Measurements from ENCODE around the gene D2HGDH. TPM values are rescaled to one million over a fixed set of nuclear protein-coding genes. Genes with fewer than 3 reads are reported as not detected.
A peak's percentile ranks its signal among the peaks of the same experiment; 100 is the strongest.

Gene D2HGDH
- total and polyA plus RNA-seq, 2 of the 13 experiments (the other 11 are each of a cell fraction or from before 2014, with no cell fraction given), result 19.2 to 20.3 TPM

DNA sequence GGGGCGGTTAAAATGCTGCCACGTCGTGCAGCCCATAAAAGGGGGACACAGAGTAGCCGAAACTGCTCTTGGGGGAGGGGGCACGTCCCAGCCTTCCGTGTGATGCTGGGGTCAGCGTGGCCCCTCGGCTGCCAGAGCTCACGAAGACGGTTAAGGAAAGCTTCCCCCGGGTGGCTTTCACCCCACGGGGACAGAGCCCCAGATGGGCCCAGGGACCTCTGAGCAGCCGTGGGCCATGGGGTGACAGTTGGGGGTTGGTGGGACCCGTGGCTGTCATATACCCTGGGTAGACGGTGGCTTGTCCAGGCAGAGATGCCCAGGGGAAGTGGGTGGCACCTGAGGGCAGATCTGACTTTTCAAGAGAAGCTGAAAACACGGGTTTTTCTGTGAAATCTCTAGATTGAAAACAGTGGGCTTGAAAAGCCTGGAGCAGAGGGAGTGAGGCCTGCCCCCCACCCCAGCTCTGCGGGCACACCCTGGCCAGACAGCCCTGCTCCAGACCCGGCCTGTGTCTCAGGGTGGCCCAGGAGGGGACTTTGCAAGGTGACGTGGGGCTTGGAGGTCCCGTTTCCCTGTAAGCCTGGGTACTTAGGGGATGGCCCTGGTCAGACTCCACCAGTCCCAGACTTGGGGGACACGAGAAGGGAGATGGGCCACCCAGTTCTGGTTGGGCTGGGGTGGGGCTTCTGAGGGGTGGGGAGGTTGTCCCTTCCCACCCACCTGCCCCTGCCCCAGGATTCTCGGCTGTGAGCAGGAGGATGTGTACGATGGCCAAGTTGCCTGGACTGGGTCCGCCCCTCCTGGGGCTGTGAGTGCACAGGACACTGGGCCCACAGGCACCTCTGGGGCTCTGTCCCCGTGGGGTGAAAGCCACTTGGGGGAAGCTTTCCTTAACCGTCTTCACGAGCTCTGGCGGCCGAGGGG, 75.2 kb downstream of the D2HGDH start (continued):
- no peak for TF ChIP-seq ZBED4 (CRISPR knock-in tag; IDR thresholded peaks at IDR 0.05; ENCODE audit: borderline replicate concordance)
- TF ChIP-seq HNF4A (CRISPR knock-in tag; IDR thresholded peaks at IDR 0.05), result no peak
- TF ChIP-seq NR2F2 (IDR thresholded peaks at IDR 0.05; ENCODE audit: borderline replicate concordance, low read depth), result 0 out of 2 replicates have a peak, but pooled peaks have one; percentile 5
- TF ChIP-seq ZNF652 (CRISPR knock-in tag; IDR thresholded peaks at IDR 0.05; ENCODE audit: borderline replicate concordance, low read depth), result no peak
- TF ChIP-seq, protein P1, sequence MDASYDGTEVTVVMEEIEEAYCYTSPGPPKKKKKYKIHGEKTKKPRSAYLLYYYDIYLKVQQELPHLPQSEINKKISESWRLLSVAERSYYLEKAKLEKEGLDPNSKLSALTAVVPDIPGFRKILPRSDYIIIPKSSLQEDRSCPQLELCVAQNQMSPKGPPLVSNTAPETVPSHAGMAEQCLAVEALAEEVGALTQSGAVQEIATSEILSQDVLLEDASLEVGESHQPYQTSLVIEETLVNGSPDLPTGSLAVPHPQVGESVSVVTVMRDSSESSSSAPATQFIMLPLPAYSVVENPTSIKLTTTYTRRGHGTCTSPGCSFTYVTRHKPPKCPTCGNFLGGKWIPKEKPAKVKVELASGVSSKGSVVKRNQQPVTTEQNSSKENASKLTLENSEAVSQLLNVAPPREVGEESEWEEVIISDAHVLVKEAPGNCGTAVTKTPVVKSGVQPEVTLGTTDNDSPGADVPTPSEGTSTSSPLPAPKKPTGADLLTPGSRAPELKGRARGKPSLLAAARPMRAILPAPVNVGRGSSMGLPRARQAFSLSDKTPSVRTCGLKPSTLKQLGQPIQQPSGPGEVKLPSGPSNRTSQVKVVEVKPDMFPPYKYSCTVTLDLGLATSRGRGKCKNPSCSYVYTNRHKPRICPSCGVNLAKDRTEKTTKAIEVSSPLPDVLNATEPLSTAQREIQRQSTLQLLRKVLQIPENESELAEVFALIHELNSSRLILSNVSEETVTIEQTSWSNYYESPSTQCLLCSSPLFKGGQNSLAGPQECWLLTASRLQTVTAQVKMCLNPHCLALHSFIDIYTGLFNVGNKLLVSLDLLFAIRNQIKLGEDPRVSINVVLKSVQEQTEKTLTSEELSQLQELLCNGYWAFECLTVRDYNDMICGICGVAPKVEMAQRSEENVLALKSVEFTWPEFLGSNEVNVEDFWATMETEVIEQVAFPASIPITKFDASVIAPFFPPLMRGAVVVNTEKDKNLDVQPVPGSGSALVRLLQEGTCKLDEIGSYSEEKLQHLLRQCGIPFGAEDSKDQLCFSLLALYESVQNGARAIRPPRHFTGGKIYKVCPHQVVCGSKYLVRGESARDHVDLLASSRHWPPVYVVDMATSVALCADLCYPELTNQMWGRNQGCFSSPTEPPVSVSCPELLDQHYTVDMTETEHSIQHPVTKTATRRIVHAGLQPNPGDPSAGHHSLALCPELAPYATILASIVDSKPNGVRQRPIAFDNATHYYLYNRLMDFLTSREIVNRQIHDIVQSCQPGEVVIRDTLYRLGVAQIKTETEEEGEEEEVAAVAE (CRISPR knock-in tag; IDR thresholded peaks at IDR 0.05; ENCODE audit: borderline replicate concordance), result no peak
- no peak for TF ChIP-seq ZNF713 (CRISPR knock-in tag; IDR thresholded peaks at IDR 0.05)
- TF ChIP-seq ZNF251 (CRISPR knock-in tag; IDR thresholded peaks at IDR 0.05), result no peak
- TF ChIP-seq ZNF776 (CRISPR knock-in tag; IDR thresholded peaks at IDR 0.05), result no peak
- no peak for TF ChIP-seq HOXA9 (CRISPR knock-in tag; IDR thresholded peaks at IDR 0.05; ENCODE audit: borderline replicate concordance)
- TF ChIP-seq MTA3 (CRISPR knock-in tag; IDR thresholded peaks at IDR 0.05), result no peak
- TF ChIP-seq IKZF4 (CRISPR knock-in tag; IDR thresholded peaks at IDR 0.05; ENCODE audit: borderline replicate concordance, low read depth, not compliant biosample characterization), result no peak
- TF ChIP-seq ZNF761 (CRISPR knock-in tag; conservative IDR thresholded peaks at IDR 0.05), result 0 out of 2 replicates have a peak, but pooled peaks have one; percentile 5
- TF ChIP-seq, protein P2, sequence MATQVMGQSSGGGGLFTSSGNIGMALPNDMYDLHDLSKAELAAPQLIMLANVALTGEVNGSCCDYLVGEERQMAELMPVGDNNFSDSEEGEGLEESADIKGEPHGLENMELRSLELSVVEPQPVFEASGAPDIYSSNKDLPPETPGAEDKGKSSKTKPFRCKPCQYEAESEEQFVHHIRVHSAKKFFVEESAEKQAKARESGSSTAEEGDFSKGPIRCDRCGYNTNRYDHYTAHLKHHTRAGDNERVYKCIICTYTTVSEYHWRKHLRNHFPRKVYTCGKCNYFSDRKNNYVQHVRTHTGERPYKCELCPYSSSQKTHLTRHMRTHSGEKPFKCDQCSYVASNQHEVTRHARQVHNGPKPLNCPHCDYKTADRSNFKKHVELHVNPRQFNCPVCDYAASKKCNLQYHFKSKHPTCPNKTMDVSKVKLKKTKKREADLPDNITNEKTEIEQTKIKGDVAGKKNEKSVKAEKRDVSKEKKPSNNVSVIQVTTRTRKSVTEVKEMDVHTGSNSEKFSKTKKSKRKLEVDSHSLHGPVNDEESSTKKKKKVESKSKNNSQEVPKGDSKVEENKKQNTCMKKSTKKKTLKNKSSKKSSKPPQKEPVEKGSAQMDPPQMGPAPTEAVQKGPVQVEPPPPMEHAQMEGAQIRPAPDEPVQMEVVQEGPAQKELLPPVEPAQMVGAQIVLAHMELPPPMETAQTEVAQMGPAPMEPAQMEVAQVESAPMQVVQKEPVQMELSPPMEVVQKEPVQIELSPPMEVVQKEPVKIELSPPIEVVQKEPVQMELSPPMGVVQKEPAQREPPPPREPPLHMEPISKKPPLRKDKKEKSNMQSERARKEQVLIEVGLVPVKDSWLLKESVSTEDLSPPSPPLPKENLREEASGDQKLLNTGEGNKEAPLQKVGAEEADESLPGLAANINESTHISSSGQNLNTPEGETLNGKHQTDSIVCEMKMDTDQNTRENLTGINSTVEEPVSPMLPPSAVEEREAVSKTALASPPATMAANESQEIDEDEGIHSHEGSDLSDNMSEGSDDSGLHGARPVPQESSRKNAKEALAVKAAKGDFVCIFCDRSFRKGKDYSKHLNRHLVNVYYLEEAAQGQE (IDR thresholded peaks at IDR 0.05; ENCODE audit: borderline replicate concordance in 1 of 2, low read depth in 1 of 2, low read length in 2 of 2), result no peak
- TF ChIP-seq RAD21 (CRISPR knock-in tag; IDR thresholded peaks at IDR 0.05), result peak; percentile 6; the same call in 1 of the 2 replicates

Data from HepG2 (cell line).